Adrenal gland (tissue), 12 donors: ENCODE measurements around the gene SLC6A11. TPM values are rescaled to one million over a fixed set of nuclear protein-coding genes. Genes with fewer than 3 reads are reported as not detected.

Experiments used
- DNase-seq, 7 donors: peaks; one replicate each; pipeline ENCODE4 v3.0.0-alpha.2; 2019 to 2020
- H3K27ac ChIP-seq, 5 donors: fragments of 200-600 bp; sonication (generic) in 4 of 5; 1 replicate in 3 of 5; 2 replicates in 2 of 5; pipeline versions ENCODE4 v1.5.1 to v1.8.0; 2016 to 2020; ENCODE audit warnings: mild to moderate bottlenecking in 1 of 5
- H3K27me3 ChIP-seq: fragments of 200-600 bp; 2 replicates; pipeline ENCODE4 v1.8.0; 2021
- H3K36me3 ChIP-seq, 2 donors: fragments of 200-600 bp; replicated peaks in 1 of 2; 1 replicate in 1 of 2; 2 replicates in 1 of 2; pipeline versions ENCODE4 v1.5.1 to v1.8.0; 2018 to 2022
- H3K4me1 ChIP-seq, 2 donors: fragments of 200-600 bp; replicated peaks in 1 of 2; 1 replicate in 1 of 2; 2 replicates in 1 of 2; pipeline versions ENCODE4 v1.5.1 to v1.8.0; 2018 to 2021
- H3K4me3 ChIP-seq, 4 donors: fragments of 200-600 bp; sonication (generic) in 3 of 4; one replicate each; pipeline ENCODE4 v1.5.1; 2016 to 2018
- H3K9me3 ChIP-seq, 3 donors: fragments of 200-600 bp; sonication (generic) in 1 of 3; replicated peaks in 1 of 3; 1 replicate in 2 of 3; 2 replicates in 1 of 3; pipeline versions ENCODE4 v1.5.1 to v1.8.0; 2016 to 2021
- CTCF ChIP-seq, 6 experiments: fragments of 450-650 bp in 4 of 6; fragments of 200-600 bp in 2 of 6; sonication (generic) in 1 of 6; IDR thresholded peaks; 1 replicate in 5 of 6; 2 replicates in 1 of 6; pipeline versions ENCODE4 v1.5.1 to v1.8.0; 2016 to 2021; ENCODE audit warnings: antibody characterized with exemption in 6 of 6, mild to moderate bottlenecking in 2 of 6, moderate library complexity in 1 of 6
- POLR2A ChIP-seq, 2 donors: fragments of 450-650 bp; IDR thresholded peaks; one replicate each; pipeline ENCODE4 v1.6.1; 2017; ENCODE audit warnings: antibody characterized with exemption in 2 of 2, mild to moderate bottlenecking in 2 of 2, moderate library complexity in 1 of 2
- whole genome bisulfite sequencing, 4 donors: extraction: QIAGEN DNeasy Blood & Tissue Kit in 2 of 4; methylation state at CpG; one replicate each; pipeline versions ENCODE4 v1.1.5 to v1.1.7; 2013 to 2017; 5-methylcytosine and 5-hydroxymethylcytosine counted together
- intact Hi-C, 2 donors: fragments of 100-400 bp; cut with DNase I; formaldehyde crosslinking; loops; one replicate each; pipeline versions ENCODE4 v1.14.1 to v1.15.0; 2022 to 2023
- polyA plus RNA-seq, 3 donors: library from polyadenylated mRNA; stranded (reverse); fragments of 200-250 nt in 2 of 3; fragments of 350-450 nt in 1 of 3; fragmentation: Illumina TruSeq in 1 of 3; extraction: RNeasy Lipid Tissue Mini Kit (QIAGEN cat#74804) in 1 of 3; gene quantifications; one replicate each; pipeline ENCODE4 v1.2.3, GENCODE V29; 2013 to 2014
- total RNA-seq, 9 donors: library from RNA; depleted of rRNA in 4 of 9; stranded (reverse); fragments of >200 nt in 4 of 9; fragments of 120-200 nt in 1 of 9; fragmentation: NEBNext Ultra II Directional in 1 of 9; extraction: Animal tissue kit (Norgen Biotek cat#: 25700) in 1 of 9; gene quantifications; one replicate each; pipeline versions ENCODE4 v1.1.0 to v1.2.4, GENCODE V29; 2013 to 2023
- donor health status: healthy with polysubstance abuse.
- donor health status: Bipolar disorder and iron deficiency.
- donor health status: DM: yes; HTN: yes; CAD: no.
- donor health status: DM: no; HTN: no; CAD: no.
- donor health status: DM: no; HTN: no; CAD: no.
- donor health status: DM: yes; HTN: yes; CAD: no.

The SLC6A11 gene
- total and polyA plus RNA-seq, 12 donors: 0.03 to 0.17 (median 0.06) TPM; not detected in 7

GRCh38 chr3:10984371-10984896, 168.4 kb downstream of the SLC6A11 start:
- intact Hi-C loops: no loop called here
- H3K27ac ChIP-seq: no peak overlapping the region
- DNase-seq: no peak
- H3K4me3 ChIP-seq: no peak overlapping the region
- no peaks in the 10 kb centered on the region for H3K27me3 ChIP-seq
- H3K4me1 ChIP-seq: peaks cover 0 to 5% of the 10 kb centered on the region in 2 donors
- H3K9me3 ChIP-seq: no peaks in the 10 kb centered on the region
- no peaks in the 10 kb centered on the region for H3K36me3 ChIP-seq
- 83 to 88% (median 87%) methylated on average over 1 of the region's 1 CpG for WGBS, 4 donors
- TF ChIP-seq CTCF (IDR thresholded peaks at IDR 0.05) (no peak), POLR2A (IDR thresholded peaks at IDR 0.05) (no peak)

DNA sequence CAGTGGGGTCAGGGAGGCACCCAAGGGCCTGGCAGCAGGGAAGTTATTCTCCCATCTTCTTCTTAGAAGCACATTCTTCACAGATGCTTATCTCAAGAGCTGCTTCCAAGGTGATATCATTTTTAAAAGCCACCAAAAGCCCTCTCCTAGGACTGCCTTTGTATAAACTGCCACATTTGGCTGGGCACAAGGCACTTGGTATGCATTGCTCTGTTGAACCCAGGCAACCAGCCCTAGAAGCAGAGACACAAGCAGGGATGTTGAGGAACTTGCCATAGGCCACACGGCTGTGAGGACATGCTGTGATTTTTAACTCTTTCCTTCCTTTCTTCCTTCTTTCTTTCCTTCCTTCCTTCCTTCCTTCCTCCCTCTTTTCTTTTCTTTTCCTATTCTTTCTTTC, 169.2 kb downstream of the SLC6A11 start:
- no peak for DNase-seq
- peaks cover 0 to 5% of the 10 kb centered on the region in 2 donors for H3K4me1 ChIP-seq
- H3K27me3 ChIP-seq: no peaks in the 10 kb centered on the region
- H3K36me3 ChIP-seq: no peaks in the 10 kb centered on the region
- no peak for TF ChIP-seq POLR2A (IDR thresholded peaks at IDR 0.05)
- no peak for TF ChIP-seq CTCF (IDR thresholded peaks at IDR 0.05)
- intact Hi-C loops: no loop called here
- WGBS, 4 donors: 49 to 68% (median 55%) methylated on average over 1 of the region's 1 CpG
- no peak overlapping the region for H3K27ac ChIP-seq
- no peaks in the 10 kb centered on the region for H3K9me3 ChIP-seq
- no peak overlapping the region for H3K4me3 ChIP-seq

DNA sequence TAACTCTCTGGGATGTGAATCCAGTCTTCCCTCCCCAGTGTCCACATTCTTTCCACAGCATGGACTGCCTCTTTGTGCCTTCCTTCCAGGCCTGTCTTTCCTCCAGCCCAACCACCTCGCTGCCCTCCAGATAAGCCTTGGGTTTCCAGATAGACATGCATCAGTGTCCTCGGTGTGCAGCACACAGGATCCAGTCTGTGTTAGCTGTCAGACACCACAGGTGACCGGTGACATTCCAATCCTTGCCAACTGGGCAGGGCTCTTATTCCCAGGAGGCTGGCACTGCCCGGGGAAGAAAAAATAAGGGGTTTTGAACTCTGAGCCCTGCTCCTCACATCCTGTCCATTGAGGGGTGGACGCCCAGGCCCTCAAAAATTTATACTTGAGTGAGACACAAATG, 170.6 kb downstream of the SLC6A11 start:
- Histone ChIP-seq H3K36me3 (no peaks in the 10 kb centered on the region), H3K4me3 (no peak overlapping the region), H3K4me1 (peaks cover 0 to 5% of the 10 kb centered on the region in 2 donors), H3K9me3 (no peaks in the 10 kb centered on the region), H3K27me3 (peaks cover 1% of the 10 kb centered on the region), H3K27ac (no peak overlapping the region)
- no peak for TF ChIP-seq POLR2A (IDR thresholded peaks at IDR 0.05)
- TF ChIP-seq CTCF (IDR thresholded peaks at IDR 0.05): no peak
- intact Hi-C loops: no loop called here
- WGBS, 4 donors: 86 to 94% (median 92%) methylated on average over 4 to 5 of the region's 5 CpGs
- no peak for DNase-seq

DNA sequence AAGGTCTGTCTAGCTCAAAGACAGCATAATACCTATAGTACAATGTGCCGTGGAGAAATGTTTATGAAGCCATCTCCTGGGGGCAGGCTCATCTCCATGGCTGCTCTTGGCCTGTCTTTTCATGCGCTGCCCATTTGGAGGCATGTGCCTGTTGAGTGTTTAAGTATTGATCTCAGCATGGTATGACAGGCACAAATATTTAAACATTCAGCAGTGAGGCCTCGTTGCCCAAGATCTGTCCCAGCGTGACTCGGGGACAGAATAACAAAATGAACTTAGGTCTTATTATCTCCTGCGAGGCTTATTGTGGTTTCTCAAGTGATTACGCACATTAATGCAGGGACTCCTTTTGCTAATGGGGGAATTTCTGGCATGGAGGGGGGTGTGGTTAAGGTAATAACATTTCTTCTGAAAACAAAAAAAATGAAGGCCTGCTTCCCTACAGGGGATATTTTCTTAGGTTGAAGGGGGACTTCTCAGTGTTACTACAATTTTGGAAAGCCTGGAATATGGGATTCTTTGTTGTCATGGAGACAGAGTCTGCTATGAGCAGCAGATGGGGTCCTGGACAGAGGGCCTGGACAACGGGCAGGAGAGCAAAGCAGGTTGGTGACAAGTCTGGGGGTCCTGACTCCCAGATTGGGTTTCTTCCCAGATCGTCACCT, 172.1 kb downstream of the SLC6A11 start:
- TF ChIP-seq POLR2A (IDR thresholded peaks at IDR 0.05): no peak
- no peak for TF ChIP-seq CTCF (IDR thresholded peaks at IDR 0.05)
- H3K4me1 ChIP-seq: no peaks in the 10 kb centered on the region
- no peak overlapping the region for H3K4me3 ChIP-seq
- no peak overlapping the region for H3K27ac ChIP-seq
- WGBS, 4 donors: 86 to 92% (median 88%) methylated on average over 8 to 9 of the region's 9 CpGs
- no peaks in the 10 kb centered on the region for H3K9me3 ChIP-seq
- DNase-seq: no peak
- no peaks in the 10 kb centered on the region for H3K36me3 ChIP-seq
- intact Hi-C loops: no loop called here
- peaks cover 8% of the 10 kb centered on the region for H3K27me3 ChIP-seq
